Iris pigment epithelial cell (primary cell): ENCODE results near the gene TPSD1.
A peak's percentile ranks its signal among the peaks of the same experiment; 100 is the strongest.

Source experiments
- DNase-seq: peaks from one replicate; pipeline ENCODE4 v3.0.0-alpha.2; 2011; ENCODE audit warnings: low read depth

The TPSD1 gene

GRCh38 chr16:1299868-1300203 lies 44.0 kb downstream of the TPSD1 start:
- no peak for DNase-seq

GRCh38 chr16:1300664-1301476 lies 45.0 kb downstream of the TPSD1 start:
- DNase-seq = peak; percentile 43

GRCh38 chr16:1301562-1301961 lies 45.7 kb downstream of the TPSD1 start:
- DNase-seq = no peak

GRCh38 chr16:1305823-1306222 lies 50.0 kb downstream of the TPSD1 start:
- no peak for DNase-seq

DNA sequence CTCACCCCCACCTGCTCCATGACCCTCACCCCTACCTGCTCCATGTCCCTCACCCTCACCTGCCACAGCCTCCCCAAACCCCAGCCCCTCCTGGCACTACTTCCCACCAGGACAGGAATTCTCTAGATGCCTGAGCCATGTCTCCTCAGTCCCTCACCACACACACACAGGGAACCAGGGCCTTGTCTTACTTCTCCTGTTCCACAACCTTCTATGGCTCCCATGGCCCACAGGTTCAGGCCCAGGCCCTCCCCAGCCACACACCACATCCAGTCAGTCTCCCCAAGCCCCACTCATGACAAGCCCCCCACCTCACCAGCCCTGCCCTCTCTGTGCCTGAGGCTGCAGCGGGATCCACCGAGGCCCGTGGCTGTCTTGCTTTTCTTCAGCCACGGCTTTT lies 50.5 kb downstream of the TPSD1 start:
- DNase-seq = no peak

DNA sequence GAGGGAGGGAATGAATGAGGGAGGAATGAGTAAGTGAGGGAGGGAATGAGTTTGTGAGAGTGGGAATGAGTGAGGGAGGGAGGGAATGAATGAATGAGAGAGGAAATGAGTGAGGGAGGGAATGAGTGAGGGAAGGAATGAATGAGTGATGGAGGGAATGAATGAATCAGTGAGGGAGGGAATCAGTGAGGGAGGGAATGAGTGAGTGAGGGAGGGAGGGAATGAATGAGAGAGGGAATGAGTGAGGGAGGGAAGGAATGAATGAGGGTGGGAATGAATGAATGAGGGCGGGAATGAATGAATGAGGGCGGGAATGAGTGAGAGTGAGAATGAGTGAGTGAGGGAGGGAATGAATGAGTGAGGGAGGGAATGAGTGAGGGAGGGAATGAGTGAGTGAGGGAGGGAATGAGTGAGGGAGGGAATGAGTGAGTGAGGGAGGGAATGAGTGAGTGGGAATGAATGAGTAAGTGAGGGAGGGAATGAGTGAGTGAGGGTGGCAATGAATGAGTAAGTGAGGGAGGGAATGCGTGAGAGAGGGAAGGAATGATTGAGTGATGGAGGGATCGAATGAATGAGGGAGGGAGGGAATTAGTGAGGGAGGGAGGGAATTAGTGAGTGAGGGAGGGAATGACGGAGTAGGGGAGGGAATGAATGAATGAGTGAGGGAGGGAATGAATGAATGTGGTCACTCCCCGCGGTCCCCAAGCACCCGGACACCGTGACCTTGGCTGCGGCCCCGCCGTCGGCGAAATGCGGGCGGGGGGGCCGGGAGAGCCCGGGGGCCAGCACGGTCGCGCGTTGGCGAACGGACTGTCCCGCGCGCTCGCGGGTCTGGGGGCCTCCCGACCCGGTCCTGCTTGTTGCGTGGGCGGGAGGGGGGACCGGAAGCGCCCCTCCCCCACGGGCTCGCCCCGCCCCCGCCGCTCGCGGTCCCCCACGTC lies 52.4 kb downstream of the TPSD1 start:
- no peak for DNase-seq
